NCI-H2196 (cell line): ENCODE data around the gene PRKAA1.
A peak's percentile ranks its signal among the peaks of the same experiment; 100 is the strongest.

Source experiments
- DNase-seq: peaks from one replicate; lab custom pipeline; 2025; ENCODE audit not compliant: unreplicated experiment; lab: John Stamatoyannopoulos, UW

PRKAA1 gene

GRCh38 chr5:40798012-40798800 lies at the start of gene PRKAA1:
TSS of gene PRKAA1 (minus strand) at chr5:40798374. CDS start at chr5:40798189, 185 bp downstream.
- peak; percentile 94 for DNase-seq

GRCh38 chr5:40847525-40847924 lies 49.4 kb upstream of the PRKAA1 start:
- no peak for DNase-seq

- DNase-seq = no peak
These were observed 48.2 kb upstream of the PRKAA1 start for GRCh38 chr5:40846371-40846770.

GRCh38 chr5:40844565-40844964 lies 46.4 kb upstream of the PRKAA1 start:
- no peak for DNase-seq

GRCh38 chr5:40842351-40842750 lies 44.2 kb upstream of the PRKAA1 start:
- no peak for DNase-seq

- DNase-seq = no peak
These were observed 43.1 kb upstream of the PRKAA1 start, which contains the start of gene CARD6 for GRCh38 chr5:40841068-40841805. TSS of gene CARD6 (plus strand) at chr5:40841367. CDS start at chr5:40841383, 16 bp downstream.

- no peak for DNase-seq
These were observed 39.9 kb upstream of the PRKAA1 start for GRCh38 chr5:40838086-40838485.

GRCh38 chr5:40834849-40835787 lies 36.9 kb upstream of the PRKAA1 start, which contains the start of gene RPL37:
TSS of gene RPL37 (minus strand) at chr5:40835222. CDS start at chr5:40835185, 37 bp downstream.
- DNase-seq = peak; percentile 95

GRCh38 chr5:40834391-40834848 lies 36.2 kb upstream of the PRKAA1 start:
- DNase-seq = peak; percentile 21

GRCh38 chr5:40833712-40834229 lies 35.6 kb upstream of the PRKAA1 start:
- DNase-seq = no peak

GRCh38 chr5:40832345-40832744 lies 34.2 kb upstream of the PRKAA1 start:
- DNase-seq = no peak

GRCh38 chr5:40831346-40832210 lies 33.4 kb upstream of the PRKAA1 start:
- no peak for DNase-seq

GRCh38 chr5:40829748-40830533 lies 31.8 kb upstream of the PRKAA1 start:
- DNase-seq = no peak

GRCh38 chr5:40828690-40829661 lies 30.8 kb upstream of the PRKAA1 start:
- no peak for DNase-seq

GRCh38 chr5:40828021-40828631 lies 30.0 kb upstream of the PRKAA1 start:
- no peak for DNase-seq

- DNase-seq = no peak
These were observed 29.2 kb upstream of the PRKAA1 start for GRCh38 chr5:40827188-40827977.
